ENCODE measurements around the gene OXSR1. TPM values are rescaled to one million over a fixed set of nuclear protein-coding genes. Genes with fewer than 3 reads are reported as not detected.
"Not testable (repeated sequence)": the region's sequence is repeated elsewhere in the genome, so short reads cannot be mapped to it uniquely, and the experiment has no call there.

Gene OXSR1
- total RNA-seq, 1 donor from 2014 or later: 50.8 TPM

- Mint-ChIP-seq H3K4me3 (no peak overlapping the region), H3K27me3 (ENCODE audit: insufficient read depth) (no peaks in the 10 kb centered on the region), H3K27ac (no peak overlapping the region), H3K9me3 (no peaks in the 10 kb centered on the region), H3K4me1 (ENCODE audit: low read depth) (peaks cover 50% of the 10 kb centered on the region), H3K36me3 (ENCODE audit: low read depth) (no peaks in the 10 kb centered on the region)
- intact Hi-C loops (cut with micrococcal nuclease): loop anchor here (1.0 kb wide), 2 partner anchors 10 to 17 kb away; partner anchors contain the start of gene ACAA1
- DNase-seq (ENCODE audit: low spot score): no peak
Measured at GRCh38 chr3:38154625-38155255, 10.6 kb upstream of the OXSR1 start.

- intact Hi-C loops (cut with micrococcal nuclease): no loop called here
- H3K27ac Mint-ChIP-seq: no peak overlapping the region
- no peaks in the 10 kb centered on the region for H3K36me3 Mint-ChIP-seq (ENCODE audit: low read depth)
- peaks cover 49% of the 10 kb centered on the region for H3K4me1 Mint-ChIP-seq (ENCODE audit: low read depth)
- no peaks in the 10 kb centered on the region for H3K9me3 Mint-ChIP-seq
- H3K27me3 Mint-ChIP-seq (ENCODE audit: insufficient read depth): no peaks in the 10 kb centered on the region
- no peak overlapping the region for H3K4me3 Mint-ChIP-seq
- DNase-seq (ENCODE audit: low spot score): no peak
Measured at GRCh38 chr3:38155825-38156224, 9.5 kb upstream of the OXSR1 start.

- no peaks in the 10 kb centered on the region for H3K27me3 Mint-ChIP-seq (ENCODE audit: insufficient read depth)
- no peaks in the 10 kb centered on the region for H3K9me3 Mint-ChIP-seq
- DNase-seq (ENCODE audit: low spot score): no peak
- H3K4me1 Mint-ChIP-seq (ENCODE audit: low read depth): peaks cover 36% of the 10 kb centered on the region
- H3K36me3 Mint-ChIP-seq (ENCODE audit: low read depth): no peaks in the 10 kb centered on the region
- H3K4me3 Mint-ChIP-seq: no peak overlapping the region
- no peak overlapping the region for H3K27ac Mint-ChIP-seq
- intact Hi-C loops (cut with micrococcal nuclease): no loop called here
Measured at GRCh38 chr3:38157117-38157516, 8.2 kb upstream of the OXSR1 start.

GRCh38 chr3:38157595-38157994, 7.7 kb upstream of the OXSR1 start:
- Mint-ChIP-seq H3K27ac (no peak overlapping the region), H3K27me3 (ENCODE audit: insufficient read depth) (no peaks in the 10 kb centered on the region), H3K4me3 (no peak overlapping the region), H3K4me1 (ENCODE audit: low read depth) (peaks cover 33% of the 10 kb centered on the region), H3K36me3 (ENCODE audit: low read depth) (no peaks in the 10 kb centered on the region), H3K9me3 (no peaks in the 10 kb centered on the region)
- no peak for DNase-seq (ENCODE audit: low spot score)
- intact Hi-C loops (cut with micrococcal nuclease): no loop called here

GRCh38 chr3:38158472-38158871, 6.9 kb upstream of the OXSR1 start:
- Mint-ChIP-seq H3K4me1 (ENCODE audit: low read depth) (peaks cover 24% of the 10 kb centered on the region), H3K27ac (no peak overlapping the region), H3K4me3 (no peak overlapping the region), H3K36me3 (ENCODE audit: low read depth) (no peaks in the 10 kb centered on the region), H3K27me3 (ENCODE audit: insufficient read depth) (no peaks in the 10 kb centered on the region), H3K9me3 (no peaks in the 10 kb centered on the region)
- DNase-seq (ENCODE audit: low spot score): no peak
- intact Hi-C loops (cut with micrococcal nuclease): no loop called here

GRCh38 chr3:38160704-38161103, 4.6 kb upstream of the OXSR1 start:
- peaks cover 13% of the 10 kb centered on the region for H3K4me1 Mint-ChIP-seq (ENCODE audit: low read depth)
- not testable (repeated sequence) for H3K27me3 Mint-ChIP-seq (ENCODE audit: insufficient read depth); H3K4me3 Mint-ChIP-seq; H3K27ac Mint-ChIP-seq; H3K9me3 Mint-ChIP-seq; H3K36me3 Mint-ChIP-seq (ENCODE audit: low read depth); DNase-seq (ENCODE audit: low spot score)
- intact Hi-C loops (cut with micrococcal nuclease): loop anchor here (10.0 kb wide), 2 partner anchors 294 to 1224 kb away; partner anchors contain the start of genes ACVR2B and SLC25A38

- Mint-ChIP-seq H3K9me3 (no peaks in the 10 kb centered on the region), H3K4me3 (peak overlapping the region; percentile 39), H3K36me3 (ENCODE audit: low read depth) (peaks cover 19% of the 10 kb centered on the region), H3K4me1 (ENCODE audit: low read depth) (peaks cover 35% of the 10 kb centered on the region), H3K27ac (no peak overlapping the region), H3K27me3 (ENCODE audit: insufficient read depth) (no peaks in the 10 kb centered on the region)
- intact Hi-C loops (cut with micrococcal nuclease): loop anchor here (10.0 kb wide), 2 partner anchors 292 to 1222 kb away; partner anchors contain the start of genes ACVR2B and SLC25A38
- DNase-seq (ENCODE audit: low spot score): no peak
Measured at GRCh38 chr3:38163117-38163840, 2.1 kb upstream of the OXSR1 start.

GRCh38 chr3:38163841-38164642, 1.3 kb upstream of the OXSR1 start:
- peak overlapping the region; percentile 98 for H3K4me3 Mint-ChIP-seq
- H3K27me3 Mint-ChIP-seq (ENCODE audit: insufficient read depth): no peaks in the 10 kb centered on the region
- no peak for DNase-seq (ENCODE audit: low spot score)
- peaks cover 43% of the 10 kb centered on the region for H3K4me1 Mint-ChIP-seq (ENCODE audit: low read depth)
- H3K36me3 Mint-ChIP-seq (ENCODE audit: low read depth): peaks cover 19% of the 10 kb centered on the region
- intact Hi-C loops (cut with micrococcal nuclease): loop anchor here (1.0 to 10.0 kb wide), 3 partner anchors 10 to 1221 kb away; partner anchors contain the start of genes ACVR2B and SLC25A38
- no peaks in the 10 kb centered on the region for H3K9me3 Mint-ChIP-seq
- peak overlapping the region; percentile 100 for H3K27ac Mint-ChIP-seq

- Mint-ChIP-seq H3K36me3 (ENCODE audit: low read depth) (peaks cover 19% of the 10 kb centered on the region), H3K4me3 (peak overlapping the region; percentile 98), H3K27ac (peak overlapping the region; percentile 100), H3K27me3 (ENCODE audit: insufficient read depth) (no peaks in the 10 kb centered on the region), H3K4me1 (ENCODE audit: low read depth) (peaks cover 47% of the 10 kb centered on the region), H3K9me3 (no peaks in the 10 kb centered on the region)
- intact Hi-C loops (cut with micrococcal nuclease): loop anchor here (1.0 to 10.0 kb wide), 3 partner anchors 10 to 1220 kb away; partner anchors contain the start of genes ACVR2B and SLC25A38
- DNase-seq (ENCODE audit: low spot score): no peak
Measured at GRCh38 chr3:38164643-38164951, 740 bp upstream of the OXSR1 start.

- Mint-ChIP-seq H3K4me3 (peak overlapping the region; percentile 98), H3K27me3 (ENCODE audit: insufficient read depth) (no peaks in the 10 kb centered on the region), H3K4me1 (ENCODE audit: low read depth) (peaks cover 43% of the 10 kb centered on the region), H3K27ac (peak overlapping the region; percentile 100), H3K9me3 (no peaks in the 10 kb centered on the region), H3K36me3 (ENCODE audit: low read depth) (peaks cover 19% of the 10 kb centered on the region)
- no peak for DNase-seq (ENCODE audit: low spot score)
- intact Hi-C loops (cut with micrococcal nuclease): loop anchor here (1.0 to 10.0 kb wide), 8 partner anchors 29 to 1219 kb away; partner anchors contain the start of genes ACAA1, ACVR2B, EPM2AIP1 and EXOG
Measured at GRCh38 chr3:38165722-38166387, 518 bp downstream of the OXSR1 start.

GRCh38 chr3:38167591-38167990, 2.3 kb downstream of the OXSR1 start:
- H3K27ac Mint-ChIP-seq: no peak overlapping the region
- intact Hi-C loops (cut with micrococcal nuclease): loop anchor here (10.0 kb wide), 2 partner anchors 287 to 1217 kb away; partner anchors contain the start of genes ACVR2B and SLC25A38

More at GRCh38 chr3:38167591-38167990, 2.3 kb downstream of the OXSR1 start:
- peak overlapping the region; percentile 45 for H3K4me3 Mint-ChIP-seq
- no peaks in the 10 kb centered on the region for H3K27me3 Mint-ChIP-seq (ENCODE audit: insufficient read depth)
- H3K36me3 Mint-ChIP-seq (ENCODE audit: low read depth): peaks cover 19% of the 10 kb centered on the region
- no peaks in the 10 kb centered on the region for H3K9me3 Mint-ChIP-seq
- H3K4me1 Mint-ChIP-seq (ENCODE audit: low read depth): peaks cover 58% of the 10 kb centered on the region
- no peak for DNase-seq (ENCODE audit: low spot score)

All from activated T-helper 1 cell treated with anti-CD3 and anti-CD28 coated beads, Interleukin-12 subunit alpha, Interleukin-12 subunit beta, Interleukin-2, Interleukin-4 antibody, amounts not matched to agents 30 ng/mL and 10 ng/mL and 1 ng/mL, durations not matched to agents 14 hours and 24 hours and 36 hours (primary cell).